GM12891 (cell line): ENCODE data around the gene PLEKHJ1.
"Not testable (repeated sequence)": the region's sequence is repeated elsewhere in the genome, so short reads cannot be mapped to it uniquely, and the experiment has no call there.

Experiments used
- DNase-seq: peaks from one replicate; pipeline ENCODE4 v3.0.0; 2011; ENCODE audit warnings: low spot score; ENCODE audit not compliant: insufficient read length
- FAIRE-seq: peaks from 2 replicates; lab custom pipeline; 2011; peaks lifted over from hg19 to GRCh38; lab: Jason Lieb, UNC
- PAX5 ChIP-seq: IDR thresholded peaks from 2 replicates; pipeline ENCODE4 v1.6.1; 2011; ENCODE audit warnings: low read length, moderate library complexity, mild to moderate bottlenecking; ENCODE audit not compliant: insufficient read depth, severe bottlenecking
- POLR2A ChIP-seq: IDR thresholded peaks from 2 replicates; pipeline ENCODE4 v1.6.1; 2011; ENCODE audit warnings: low read depth, low read length, control low read depth
- POLR2AphosphoS5 ChIP-seq: IDR thresholded peaks from 2 replicates; pipeline ENCODE4 v1.6.1; 2011; ENCODE audit warnings: low read depth, low read length, control low read depth
- POU2F2 ChIP-seq: IDR thresholded peaks from 2 replicates; pipeline ENCODE4 v1.6.1; 2011; ENCODE audit warnings: low read depth, mild to moderate bottlenecking, control low read depth, low read length, moderate library complexity
- SPI1 ChIP-seq: IDR thresholded peaks from 2 replicates; pipeline ENCODE4 v1.6.1; 2011; ENCODE audit warnings: low read depth, low read length, control low read depth
- TAF1 ChIP-seq: IDR thresholded peaks from 2 replicates; pipeline ENCODE4 v1.6.1; 2011; ENCODE audit warnings: low read depth, low read length, control low read depth

Gene PLEKHJ1

GRCh38 chr19:2210987-2211740, 25.0 kb downstream of the PLEKHJ1 start:
- DNase-seq (no peak), FAIRE-seq (no peak)
- TF ChIP-seq POLR2AphosphoS5: no peak
- no peak for TF ChIP-seq SPI1
- TF ChIP-seq POU2F2: no peak
- no peak for TF ChIP-seq TAF1
- TF ChIP-seq POLR2A: no peak

GRCh38 chr19:2210206-2210605, 25.9 kb downstream of the PLEKHJ1 start:
- FAIRE-seq: no peak
- no peak for TF ChIP-seq POU2F2
- TF ChIP-seq SPI1: no peak
- no peak for TF ChIP-seq POLR2AphosphoS5
- TF ChIP-seq PAX5: no peak
- no peak for TF ChIP-seq POLR2A
- TF ChIP-seq TAF1: no peak
- DNase-seq: no peak

GRCh38 chr19:2209408-2209807, 26.7 kb downstream of the PLEKHJ1 start:
- DNase-seq (no peak), FAIRE-seq (no peak)
- TF ChIP-seq POLR2A (no peak), POU2F2 (no peak), SPI1 (no peak), POLR2AphosphoS5 (no peak), PAX5 (no peak), TAF1 (no peak)

GRCh38 chr19:2208975-2209374, 27.2 kb downstream of the PLEKHJ1 start:
- TF ChIP-seq SPI1 (no peak), POU2F2 (no peak), TAF1 (no peak), PAX5 (no peak), POLR2A (no peak), POLR2AphosphoS5 (no peak)
- DNase-seq (no peak), FAIRE-seq (no peak)

GRCh38 chr19:2207991-2208860, 27.9 kb downstream of the PLEKHJ1 start:
- DNase-seq: peak; percentile 82

GRCh38 chr19:2207008-2207407, 29.1 kb downstream of the PLEKHJ1 start:
- FAIRE-seq: no peak
- no peak for DNase-seq
- TF ChIP-seq POLR2AphosphoS5: no peak
- no peak for TF ChIP-seq POU2F2
- no peak for TF ChIP-seq POLR2A
- TF ChIP-seq TAF1: no peak
- TF ChIP-seq PAX5: no peak
- no peak for TF ChIP-seq SPI1

More at GRCh38 chr19:2207991-2208860, 27.9 kb downstream of the PLEKHJ1 start:
- FAIRE-seq: no peak
- TF ChIP-seq PAX5 (peak; percentile 38), POU2F2 (no peak), POLR2A (no peak), POLR2AphosphoS5 (no peak), TAF1 (no peak), SPI1 (no peak)

GRCh38 chr19:2202366-2202765, 33.8 kb downstream of the PLEKHJ1 start:
- DNase-seq: no peak
- no peak for FAIRE-seq
- TF ChIP-seq SPI1 (no peak), POLR2A (no peak), PAX5 (no peak), POU2F2 (no peak), TAF1 (no peak), POLR2AphosphoS5 (no peak)

GRCh38 chr19:2201473-2202148, 34.5 kb downstream of the PLEKHJ1 start:
- no peak for TF ChIP-seq POLR2A
- TF ChIP-seq PAX5: no peak
- no peak for TF ChIP-seq SPI1
- no peak for TF ChIP-seq TAF1
- no peak for TF ChIP-seq POLR2AphosphoS5
- TF ChIP-seq POU2F2: no peak
- FAIRE-seq (no peak), DNase-seq (no peak)

GRCh38 chr19:2200624-2201294, 35.4 kb downstream of the PLEKHJ1 start:
- not testable (repeated sequence) for DNase-seq, FAIRE-seq
